Body of pancreas (tissue), 4 donors: Measurements from ENCODE around the gene ASTN2.

ENCODE experiments used
- POLR2A ChIP-seq, 3 donors: fragments of 450-650 bp; IDR thresholded peaks; one replicate each; pipeline ENCODE4 v1.6.1; 2016; ENCODE audit warnings: antibody characterized with exemption in 3 of 3, mild to moderate bottlenecking in 2 of 3
- TF ChIP-seq, protein P1 (sequence below), 7 experiments: fragments of 450-650 bp in 4 of 7; fragments of 200-600 bp in 3 of 7; sonication (generic) in 3 of 7; IDR thresholded peaks; one replicate each; pipeline ENCODE4 v1.5.1; 2016 to 2019; ENCODE audit warnings: antibody characterized with exemption in 7 of 7

- TF ChIP-seq POLR2A (IDR thresholded peaks at IDR 0.05): no peak
- TF ChIP-seq, protein P1, sequence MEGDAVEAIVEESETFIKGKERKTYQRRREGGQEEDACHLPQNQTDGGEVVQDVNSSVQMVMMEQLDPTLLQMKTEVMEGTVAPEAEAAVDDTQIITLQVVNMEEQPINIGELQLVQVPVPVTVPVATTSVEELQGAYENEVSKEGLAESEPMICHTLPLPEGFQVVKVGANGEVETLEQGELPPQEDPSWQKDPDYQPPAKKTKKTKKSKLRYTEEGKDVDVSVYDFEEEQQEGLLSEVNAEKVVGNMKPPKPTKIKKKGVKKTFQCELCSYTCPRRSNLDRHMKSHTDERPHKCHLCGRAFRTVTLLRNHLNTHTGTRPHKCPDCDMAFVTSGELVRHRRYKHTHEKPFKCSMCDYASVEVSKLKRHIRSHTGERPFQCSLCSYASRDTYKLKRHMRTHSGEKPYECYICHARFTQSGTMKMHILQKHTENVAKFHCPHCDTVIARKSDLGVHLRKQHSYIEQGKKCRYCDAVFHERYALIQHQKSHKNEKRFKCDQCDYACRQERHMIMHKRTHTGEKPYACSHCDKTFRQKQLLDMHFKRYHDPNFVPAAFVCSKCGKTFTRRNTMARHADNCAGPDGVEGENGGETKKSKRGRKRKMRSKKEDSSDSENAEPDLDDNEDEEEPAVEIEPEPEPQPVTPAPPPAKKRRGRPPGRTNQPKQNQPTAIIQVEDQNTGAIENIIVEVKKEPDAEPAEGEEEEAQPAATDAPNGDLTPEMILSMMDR (IDR thresholded peaks at IDR 0.05): no peak
Measured at GRCh38 chr9:117093891-117094844, 320.7 kb downstream of the ASTN2 start.
